D721Med (cell line): ENCODE results near the gene SAE1.

ENCODE experiments used
- DNase-seq: peaks from one replicate; pipeline ENCODE4 v3.0.0; 2011; ENCODE audit warnings: low spot score; ENCODE audit not compliant: insufficient read length
- FAIRE-seq: peaks from 2 replicates; lab custom pipeline; 2011; peaks lifted over from hg19 to GRCh38; lab: Jason Lieb, UNC
- CTCF ChIP-seq: IDR thresholded peaks from 2 replicates; pipeline ENCODE4 v1.5.1; 2012; ENCODE audit warnings: mild to moderate bottlenecking, control low read depth; ENCODE audit not compliant: insufficient read depth; ENCODE audit errors: missing control alignments

The SAE1 gene

DNA sequence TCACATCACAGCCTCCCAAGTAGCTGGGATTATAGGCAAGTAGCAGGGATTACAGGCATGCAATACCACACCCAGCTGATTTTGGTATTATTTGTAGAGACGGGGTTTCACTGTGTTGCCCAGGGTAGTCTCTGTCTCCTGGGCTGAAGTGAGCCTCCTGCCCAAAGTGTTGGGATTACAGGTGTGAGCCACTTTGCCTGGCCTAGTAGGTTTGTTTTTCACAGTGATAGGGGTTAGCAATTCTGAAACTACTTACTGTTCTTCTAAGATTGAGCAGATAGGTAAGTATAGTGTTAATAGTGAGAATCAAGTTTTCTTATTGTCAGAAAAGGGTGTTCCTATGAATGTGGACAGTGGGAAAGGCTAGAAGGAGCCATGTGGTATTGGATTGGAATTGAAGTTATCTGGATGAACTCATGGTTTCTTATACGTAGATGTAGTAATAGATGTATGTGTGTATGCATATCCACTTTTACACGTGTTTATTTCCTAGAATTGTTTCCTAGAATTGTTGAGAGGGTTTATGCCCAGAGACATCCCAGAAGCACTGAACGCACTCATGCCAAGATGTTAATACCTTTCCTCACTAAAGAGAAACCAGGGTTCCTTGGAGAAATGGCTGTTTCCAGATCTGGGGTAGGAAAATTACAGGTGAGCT lies 49.1 kb downstream of the SAE1 start:
- TF ChIP-seq CTCF, result no peak
- DNase-seq (no peak), FAIRE-seq (no peak)

GRCh38 chr19:47183601-47184000 lies 53.0 kb downstream of the SAE1 start:
- no peak for TF ChIP-seq CTCF
- FAIRE-seq, result no peak
- no peak for DNase-seq

DNA sequence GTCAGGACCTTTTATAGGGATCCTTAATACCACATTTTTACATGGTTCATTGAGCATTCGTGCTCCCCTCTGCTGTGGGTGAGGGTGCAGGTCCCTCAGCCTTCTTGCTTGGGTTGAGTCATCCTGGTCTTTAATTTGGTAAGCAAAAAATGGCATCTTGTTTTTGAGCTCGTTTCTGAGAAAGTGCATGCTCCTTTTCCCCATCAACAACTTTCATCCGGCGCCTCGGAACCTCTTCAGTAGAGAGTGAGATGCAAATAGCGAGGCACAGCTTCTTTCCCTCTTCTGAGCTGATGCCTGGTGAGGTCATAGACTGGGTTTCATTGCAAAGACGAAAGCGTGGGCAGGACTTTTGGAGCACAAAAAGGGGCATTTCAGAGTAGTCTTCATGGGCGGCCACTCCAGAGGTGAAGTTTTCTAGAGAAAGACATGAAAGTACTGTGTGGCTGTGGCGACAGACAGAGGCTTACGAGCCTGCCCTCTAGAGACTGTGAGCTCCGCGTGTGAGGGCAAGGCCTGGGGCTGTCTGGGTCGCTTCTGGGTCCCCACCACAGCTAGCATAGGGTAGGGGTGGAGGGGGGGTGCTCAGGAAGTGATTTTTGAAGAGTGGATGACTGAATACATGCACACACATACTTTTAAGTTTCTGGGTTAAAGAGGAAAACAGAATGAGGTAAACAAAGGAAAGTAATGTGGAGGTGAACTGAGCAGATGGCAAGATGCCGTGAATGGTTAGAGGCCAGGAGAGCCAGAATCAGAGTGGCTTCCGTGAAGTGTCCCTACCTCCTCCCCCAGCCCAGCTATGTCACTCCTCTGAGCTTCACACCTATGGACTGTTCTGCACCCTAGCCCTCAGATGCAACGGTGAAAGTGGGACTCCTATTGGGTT lies 56.1 kb downstream of the SAE1 start:
- DNase-seq (no peak), FAIRE-seq (no peak)
- TF ChIP-seq CTCF, result no peak

GRCh38 chr19:47187335-47187655 lies 56.7 kb downstream of the SAE1 start:
- FAIRE-seq, result no peak
- TF ChIP-seq CTCF, result no peak
- DNase-seq, result no peak

DNA sequence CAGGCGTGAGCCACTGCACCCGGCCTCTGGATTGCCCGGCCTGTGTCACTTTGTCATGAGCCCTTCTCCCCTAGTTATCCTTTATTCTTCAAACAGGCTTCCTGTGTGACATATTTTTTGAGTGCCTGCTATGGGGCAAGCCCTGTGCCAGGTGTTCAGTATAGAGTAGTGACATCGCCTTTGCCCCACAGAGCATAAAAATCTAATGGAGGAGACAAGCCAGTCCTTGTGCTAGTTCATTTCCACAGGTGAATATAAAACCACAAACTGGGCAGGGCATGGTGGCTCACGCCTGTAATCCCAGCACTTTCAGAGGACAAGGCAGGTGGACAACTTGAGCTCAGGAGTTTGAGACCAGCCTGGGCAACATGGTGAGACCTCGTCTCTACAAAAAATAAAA lies 57.2 kb downstream of the SAE1 start:
- no peak for FAIRE-seq
- no peak for TF ChIP-seq CTCF
- no peak for DNase-seq

GRCh38 chr19:47188507-47189033 lies 57.9 kb downstream of the SAE1 start:
- no peak for TF ChIP-seq CTCF
- FAIRE-seq (no peak), DNase-seq (no peak)
